MCF 10A (cell line): ENCODE data around the gene KCNA10. TPM values are rescaled to one million over a fixed set of nuclear protein-coding genes. Genes with fewer than 3 reads are reported as not detected.

Source experiments
- BruUV-seq: library from RNA; stranded (reverse); fragments of 400-500 nt; replicated peaks from 2 replicates; lab custom pipeline; 2021; lab: Mats Ljungman, UMichigan
- CTCF ChIA-PET: fragments of 300-600 bp; sonication (Branson Sonifier 250); formaldehyde crosslinking; extraction: SDS; loops from one replicate; lab custom pipeline; 2021; ENCODE audit warnings: antibody characterized with exemption, inconsistent platforms; lab: Yijun Ruan, JAX
- POLR2A ChIA-PET: fragments of 300-600, 350-650 bp; sonication (Branson Sonifier 250); formaldehyde crosslinking; extraction: SDS; loops from one replicate; lab custom pipeline; 2020; ENCODE audit warnings: antibody characterized with exemption, inconsistent platforms; lab: Yijun Ruan, JAX
- DNase-seq: peaks from one replicate; pipeline ENCODE4 v3.0.0-alpha.2; 2018; ENCODE audit not compliant: unreplicated experiment
- H3K27ac Mint-ChIP-seq: one replicate; pipeline ENCODE4 v1.8.0; 2022; ENCODE audit warnings: mild to moderate bottlenecking, low read depth, mixed read lengths; ENCODE audit not compliant: unreplicated experiment
- H3K27me3 Mint-ChIP-seq: one replicate; pipeline ENCODE4 v1.8.0; 2022; ENCODE audit warnings: mixed read lengths; ENCODE audit not compliant: insufficient read depth, unreplicated experiment
- H3K36me3 Mint-ChIP-seq: one replicate; pipeline ENCODE4 v1.8.0; 2022; ENCODE audit warnings: mild to moderate bottlenecking, moderate library complexity, mixed read lengths; ENCODE audit not compliant: insufficient read depth, unreplicated experiment
- H3K4me1 Mint-ChIP-seq: one replicate; pipeline ENCODE4 v1.8.0; 2022; ENCODE audit warnings: mixed read lengths; ENCODE audit not compliant: insufficient read depth, unreplicated experiment
- H3K4me3 Mint-ChIP-seq: one replicate; pipeline ENCODE4 v1.8.0; 2022; ENCODE audit warnings: mild to moderate bottlenecking, moderate library complexity, mixed read lengths; ENCODE audit not compliant: unreplicated experiment
- H3K9me3 Mint-ChIP-seq: one replicate; pipeline ENCODE4 v1.8.0; 2022; ENCODE audit warnings: mixed read lengths; ENCODE audit not compliant: unreplicated experiment
- intact Hi-C: fragments of 100-400 bp; cut with micrococcal nuclease; formaldehyde crosslinking; loops from 2 replicates; pipeline ENCODE4 v1.14.1; 2022
- total RNA-seq: library from RNA; stranded (reverse); gene quantifications from 2 replicates; pipeline ENCODE4 v1.2.3, GENCODE V29; 2022
- TF ChIP-seq, protein P1 (sequence below): fragments of 200-600 bp; IDR thresholded peaks from one replicate; pipeline ENCODE4 v1.8.0; 2022; ENCODE audit warnings: antibody characterized with exemption, mild to moderate bottlenecking; ENCODE audit not compliant: unreplicated experiment

KCNA10 gene
- total RNA-seq, 1 experiment from 2014 or later: not detected

GRCh38 chr1:110561596-110561995 lies 42.6 kb upstream of the KCNA10 start:
- POLR2A ChIA-PET: no interaction called here
- no TSS peak for BruUV-seq
- Mint-ChIP-seq H3K4me3 (no peak overlapping the region), H3K36me3 (no peaks in the 10 kb centered on the region), H3K27ac (no peak overlapping the region), H3K9me3 (no peaks in the 10 kb centered on the region), H3K27me3 (peaks cover 71% of the 10 kb centered on the region), H3K4me1 (no peaks in the 10 kb centered on the region)
- intact Hi-C loops: no loop called here
- no peak for DNase-seq
- CTCF ChIA-PET: interaction anchor here (1.3 kb wide), 1 partner anchor 26 kb away, joined by 3 read pairs; no protein-coding TSS in a partner anchor
- TF ChIP-seq, protein P1, sequence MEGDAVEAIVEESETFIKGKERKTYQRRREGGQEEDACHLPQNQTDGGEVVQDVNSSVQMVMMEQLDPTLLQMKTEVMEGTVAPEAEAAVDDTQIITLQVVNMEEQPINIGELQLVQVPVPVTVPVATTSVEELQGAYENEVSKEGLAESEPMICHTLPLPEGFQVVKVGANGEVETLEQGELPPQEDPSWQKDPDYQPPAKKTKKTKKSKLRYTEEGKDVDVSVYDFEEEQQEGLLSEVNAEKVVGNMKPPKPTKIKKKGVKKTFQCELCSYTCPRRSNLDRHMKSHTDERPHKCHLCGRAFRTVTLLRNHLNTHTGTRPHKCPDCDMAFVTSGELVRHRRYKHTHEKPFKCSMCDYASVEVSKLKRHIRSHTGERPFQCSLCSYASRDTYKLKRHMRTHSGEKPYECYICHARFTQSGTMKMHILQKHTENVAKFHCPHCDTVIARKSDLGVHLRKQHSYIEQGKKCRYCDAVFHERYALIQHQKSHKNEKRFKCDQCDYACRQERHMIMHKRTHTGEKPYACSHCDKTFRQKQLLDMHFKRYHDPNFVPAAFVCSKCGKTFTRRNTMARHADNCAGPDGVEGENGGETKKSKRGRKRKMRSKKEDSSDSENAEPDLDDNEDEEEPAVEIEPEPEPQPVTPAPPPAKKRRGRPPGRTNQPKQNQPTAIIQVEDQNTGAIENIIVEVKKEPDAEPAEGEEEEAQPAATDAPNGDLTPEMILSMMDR: no peak

- Mint-ChIP-seq H3K9me3 (no peaks in the 10 kb centered on the region), H3K36me3 (no peaks in the 10 kb centered on the region), H3K4me1 (no peaks in the 10 kb centered on the region), H3K27me3 (peaks cover 46% of the 10 kb centered on the region), H3K4me3 (no peak overlapping the region), H3K27ac (no peak overlapping the region)
- DNase-seq: no peak
- TF ChIP-seq, protein P1: no peak
- CTCF ChIA-PET: interaction anchor here (0.7 to 1.0 kb wide), 2 partner anchors 11 to 14 kb away, joined by 3 to 5 read pairs; no protein-coding TSS in a partner anchor
- no TSS peak for BruUV-seq
- intact Hi-C loops: no loop called here
- POLR2A ChIA-PET: no interaction called here
These were observed 40.2 kb upstream of the KCNA10 start for GRCh38 chr1:110559157-110559556.

- ChIA-PET POLR2A (interaction anchor here (0.6 kb wide), 1 partner anchor 89 kb away, joined by 4 read pairs; no protein-coding TSS in a partner anchor), CTCF (interaction anchor here (0.6 to 1.0 kb wide), 3 partner anchors 9 to 330 kb away, joined by 3 read pairs; no protein-coding TSS in a partner anchor)
- H3K9me3 Mint-ChIP-seq: no peaks in the 10 kb centered on the region
- TF ChIP-seq, protein P1: no peak
- no peaks in the 10 kb centered on the region for H3K4me1 Mint-ChIP-seq
- H3K27ac Mint-ChIP-seq: no peak overlapping the region
- H3K27me3 Mint-ChIP-seq: peaks cover 43% of the 10 kb centered on the region
- no peak overlapping the region for H3K4me3 Mint-ChIP-seq
- intact Hi-C loops: no loop called here
- no TSS peak for BruUV-seq
- no peaks in the 10 kb centered on the region for H3K36me3 Mint-ChIP-seq
- no peak for DNase-seq
These were observed 38.5 kb upstream of the KCNA10 start for GRCh38 chr1:110557481-110557880.

DNA sequence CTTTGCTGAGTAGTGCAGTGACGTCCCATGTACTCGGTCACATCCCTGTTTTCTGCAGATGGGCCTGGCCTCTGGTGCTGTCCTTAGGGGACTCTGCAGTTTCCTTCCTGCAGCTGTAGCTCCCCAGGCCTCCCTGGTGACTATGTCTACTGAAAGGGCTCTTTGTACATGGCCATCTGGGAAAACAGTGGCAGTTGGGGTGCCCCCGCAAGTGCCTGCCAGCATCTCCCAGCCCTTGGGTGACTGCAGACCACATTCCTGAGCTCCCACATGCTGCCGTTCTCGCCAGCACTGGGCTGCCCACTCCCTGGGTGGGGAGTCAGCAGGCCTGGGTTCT lies 37.5 kb upstream of the KCNA10 start:
- Mint-ChIP-seq H3K4me1 (no peaks in the 10 kb centered on the region), H3K36me3 (no peaks in the 10 kb centered on the region), H3K27me3 (peaks cover 51% of the 10 kb centered on the region), H3K4me3 (no peak overlapping the region), H3K27ac (no peak overlapping the region), H3K9me3 (no peaks in the 10 kb centered on the region)
- intact Hi-C loops: no loop called here
- DNase-seq: no peak
- TF ChIP-seq, protein P1: no peak
- BruUV-seq: no TSS peak
- POLR2A ChIA-PET: no interaction called here
- CTCF ChIA-PET: interaction anchor here (0.5 to 1.7 kb wide), 5 partner anchors 8 to 82 kb away, joined by 3 to 6 read pairs (median 3); no protein-coding TSS in a partner anchor
